Endometrial microvascular endothelial cells (primary cell): ENCODE results near the gene SEMA6A. TPM values are rescaled to one million over a fixed set of nuclear protein-coding genes. Genes with fewer than 3 reads are reported as not detected.

Experiments used
- in situ Hi-C: cut with HindIII; loops from 2 replicates; pipeline ENCODE4 v1.10.0; 2017; ENCODE audit warnings: low sequenced_read_pairs, low pct_unique_long_range_greater_than_20kb; ENCODE audit errors: inconsistent ontology term
- total RNA-seq: library from RNA; depleted of rRNA; stranded (reverse); fragments of >200 nt; gene quantifications from one replicate; pipeline ENCODE4 v1.2.3, GENCODE V29; 2015; ENCODE audit errors: inconsistent ontology term

The SEMA6A gene
- total RNA-seq, 1 donor from 2014 or later = 0.37 TPM

DNA sequence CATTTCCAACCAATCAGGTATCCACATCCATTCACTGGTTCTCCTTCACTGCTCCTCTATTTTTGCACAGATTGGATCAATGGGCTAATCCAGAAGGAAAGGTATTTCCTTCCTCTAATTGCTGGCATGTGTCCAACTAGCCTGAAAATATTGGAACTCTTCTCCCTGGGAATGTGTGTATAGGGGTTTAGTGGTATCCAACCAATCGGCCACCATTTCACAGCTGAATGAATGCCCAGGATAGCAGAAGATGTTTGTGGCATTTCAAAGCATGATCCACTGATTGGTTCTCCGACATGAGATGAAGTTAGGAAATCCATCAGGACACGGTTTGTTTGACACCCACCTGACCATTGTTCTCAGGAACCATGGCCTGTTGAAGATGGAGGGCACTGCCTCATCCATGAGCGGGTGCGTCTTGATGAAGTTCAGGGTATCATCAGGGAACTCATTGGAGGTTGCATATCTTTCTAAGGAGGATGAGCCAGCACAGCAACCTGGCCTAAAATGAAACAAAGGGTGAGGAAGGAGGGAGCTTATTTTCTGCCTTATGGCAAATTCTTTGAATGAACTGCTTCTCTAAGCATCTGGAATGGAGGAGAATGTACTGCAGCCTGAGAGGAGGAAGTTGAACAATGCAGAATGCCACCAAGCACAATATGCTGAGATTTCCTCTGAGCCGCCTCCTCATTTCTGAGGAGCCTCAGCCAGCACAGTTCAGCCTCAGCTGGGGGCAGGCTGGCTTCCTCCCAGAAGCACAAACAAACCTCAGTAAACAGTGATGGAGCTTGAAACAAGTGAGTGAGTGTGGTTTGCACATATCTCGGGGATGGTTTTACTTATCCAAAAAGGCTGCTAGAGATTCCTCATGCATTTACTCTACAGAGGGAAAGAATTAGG lies 94.6 kb downstream of the SEMA6A start:
- in situ Hi-C loops = no loop called here

DNA sequence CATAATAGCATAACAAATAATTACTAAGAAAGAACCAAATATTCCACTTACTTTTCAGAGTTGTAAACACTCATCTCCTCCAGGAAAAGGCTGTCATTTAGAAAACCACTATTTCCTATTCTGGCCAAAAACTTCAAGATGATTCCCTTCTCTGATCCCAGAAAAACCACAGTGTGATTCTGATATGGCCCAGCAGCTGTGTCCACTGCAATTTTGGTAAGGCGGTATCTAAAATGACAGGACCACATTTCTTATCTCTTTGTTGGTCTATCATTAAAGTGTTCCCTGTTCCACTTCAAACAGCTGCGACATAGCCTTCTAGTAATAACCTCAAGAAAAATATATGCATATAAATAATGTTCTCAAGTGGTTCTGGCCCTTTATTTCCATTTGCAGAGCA lies 96.1 kb downstream of the SEMA6A start:
- in situ Hi-C loops = no loop called here

DNA sequence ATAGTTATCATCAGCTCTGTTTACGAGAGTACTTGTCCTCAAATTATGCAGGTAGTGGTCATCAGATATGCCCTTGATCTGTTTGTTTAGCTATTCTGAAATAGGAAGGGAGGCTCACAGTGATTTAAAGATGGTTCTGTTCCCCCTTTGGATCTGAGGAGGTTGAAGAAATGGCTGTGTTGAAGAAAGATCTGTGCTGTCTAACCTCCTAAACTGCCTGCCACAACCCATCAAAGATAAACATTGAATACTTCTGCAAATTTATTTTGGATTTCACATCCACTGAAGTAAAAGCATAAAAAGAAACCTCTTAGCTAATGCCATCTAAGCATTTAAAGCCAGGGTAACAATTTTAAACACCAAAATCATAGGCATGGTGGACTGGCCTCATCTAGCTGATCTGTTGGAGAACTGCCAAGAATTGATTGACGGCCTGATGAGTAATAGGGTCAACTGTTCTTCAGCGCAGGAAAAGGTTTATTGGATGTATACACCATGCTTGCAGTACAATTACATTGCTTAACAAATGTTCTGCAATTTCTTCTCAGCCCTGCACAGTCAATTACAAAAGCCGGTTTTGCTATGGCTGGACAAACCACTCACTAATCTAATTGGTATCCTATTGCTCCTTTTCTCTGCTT lies 97.6 kb downstream of the SEMA6A start:
- in situ Hi-C loops = no loop called here

DNA sequence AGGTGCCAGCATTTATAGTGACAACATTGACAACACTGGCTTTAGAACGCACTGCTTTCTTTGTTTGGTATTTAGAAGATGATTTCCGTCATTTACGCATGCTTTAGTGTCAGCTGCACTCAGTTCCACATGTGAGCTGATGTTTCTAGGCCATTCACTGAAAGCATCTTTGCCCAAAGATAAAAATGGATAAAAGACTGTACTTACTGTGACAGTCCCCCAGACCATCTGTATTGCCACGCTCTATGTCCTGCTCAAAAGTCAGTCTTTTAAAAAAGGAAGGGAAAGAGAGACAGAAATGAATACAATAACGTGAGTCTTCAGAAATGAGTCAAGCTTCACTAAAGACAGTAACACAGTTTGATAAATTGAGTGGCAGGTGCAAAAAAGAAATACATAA lies 99.3 kb downstream of the SEMA6A start:
- in situ Hi-C loops = no loop called here

DNA sequence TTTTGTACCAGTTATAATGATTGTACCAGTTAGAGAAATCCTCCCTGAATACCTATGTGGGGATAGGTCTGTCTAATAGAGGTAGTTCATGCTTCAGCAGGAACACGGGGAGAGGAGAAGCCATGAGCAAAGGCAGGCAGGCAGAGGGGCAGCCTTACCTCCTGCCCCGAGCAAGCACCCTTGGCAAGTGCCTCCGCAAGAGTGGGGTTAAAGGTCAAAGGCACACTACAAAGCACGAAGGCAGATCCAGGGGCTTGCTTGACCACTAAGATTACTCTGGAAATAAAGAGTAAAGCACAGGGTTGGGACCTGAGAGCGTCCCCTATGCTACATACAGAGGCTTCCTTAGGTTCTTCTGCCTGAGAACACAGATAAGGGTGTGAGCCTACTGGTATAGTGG lies 100.9 kb downstream of the SEMA6A start:
- in situ Hi-C loops = no loop called here

DNA sequence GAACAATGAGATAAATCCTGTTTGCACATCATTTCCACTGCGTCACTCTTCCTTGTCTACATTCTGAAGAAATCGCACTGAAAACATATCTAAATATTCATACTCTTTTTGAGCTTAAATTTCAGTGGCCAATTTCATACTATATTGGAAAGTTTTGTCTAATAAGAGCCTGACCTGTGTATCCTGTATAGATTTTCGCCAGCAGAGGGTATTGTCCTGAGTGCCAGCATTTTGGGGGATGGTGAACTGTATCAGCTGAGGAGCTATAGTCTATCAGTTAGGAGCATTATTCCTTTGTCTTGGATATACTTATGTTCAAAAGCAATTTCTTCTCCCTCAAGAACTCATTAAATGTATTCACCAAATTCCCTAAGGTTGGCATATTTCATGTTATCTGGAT lies 102.3 kb downstream of the SEMA6A start:
- in situ Hi-C loops = no loop called here

DNA sequence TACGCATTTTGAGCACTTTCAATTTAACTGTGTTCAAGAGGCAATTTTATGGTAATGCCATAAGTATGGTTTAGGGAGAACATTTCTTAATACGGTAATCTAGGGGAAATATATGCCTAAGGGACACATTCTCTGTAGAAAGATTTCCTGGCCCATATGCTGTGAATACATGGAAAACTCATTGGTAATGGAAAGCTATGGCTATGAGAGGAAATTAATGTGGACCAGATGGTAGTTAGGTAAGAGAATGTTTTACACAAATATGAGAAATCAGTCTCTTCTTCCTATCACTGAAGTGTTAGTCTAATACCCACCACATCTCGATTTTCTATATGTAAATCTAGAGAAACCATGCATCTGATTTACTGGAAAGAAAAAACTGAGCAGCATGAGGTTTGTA lies 105.0 kb downstream of the SEMA6A start:
- in situ Hi-C loops = no loop called here

DNA sequence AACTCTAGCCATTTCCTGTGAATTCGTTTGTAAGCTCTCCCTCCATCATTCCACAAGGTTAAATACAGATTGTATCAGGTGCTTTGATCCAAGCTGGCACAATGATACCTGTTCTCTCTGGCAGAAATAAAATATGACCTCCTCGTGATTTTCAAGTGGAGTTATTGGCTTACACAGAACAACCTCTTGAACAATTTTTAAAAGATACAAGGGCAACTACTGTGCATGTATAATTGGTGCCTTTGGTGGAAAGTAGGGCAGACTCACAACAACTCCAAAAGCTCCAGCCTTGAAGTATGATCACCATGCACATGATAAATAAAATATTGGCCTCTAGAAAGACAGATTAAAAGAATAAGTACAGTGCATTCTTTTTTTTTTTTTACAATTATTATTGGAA lies 106.0 kb downstream of the SEMA6A start:
- in situ Hi-C loops = no loop called here

DNA sequence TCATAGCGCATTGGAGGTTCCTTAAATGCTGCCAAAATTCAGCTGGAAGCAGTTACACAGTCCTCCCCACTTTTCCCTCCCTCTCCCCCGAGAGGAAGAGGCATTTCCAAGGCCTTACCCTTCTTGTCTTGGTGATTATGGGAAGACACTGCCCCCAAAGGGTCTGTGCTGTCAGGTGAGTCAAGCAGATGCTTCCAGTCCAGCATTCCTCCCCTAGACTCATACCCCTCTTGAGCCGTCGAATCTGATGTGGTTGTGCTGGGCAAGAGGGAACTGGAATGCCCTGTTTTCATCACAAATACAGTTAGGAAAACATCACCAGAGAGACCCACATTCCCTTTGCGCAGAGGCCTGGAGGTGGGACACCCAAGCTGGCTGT lies 107.2 kb downstream of the SEMA6A start:
- in situ Hi-C loops = no loop called here

DNA sequence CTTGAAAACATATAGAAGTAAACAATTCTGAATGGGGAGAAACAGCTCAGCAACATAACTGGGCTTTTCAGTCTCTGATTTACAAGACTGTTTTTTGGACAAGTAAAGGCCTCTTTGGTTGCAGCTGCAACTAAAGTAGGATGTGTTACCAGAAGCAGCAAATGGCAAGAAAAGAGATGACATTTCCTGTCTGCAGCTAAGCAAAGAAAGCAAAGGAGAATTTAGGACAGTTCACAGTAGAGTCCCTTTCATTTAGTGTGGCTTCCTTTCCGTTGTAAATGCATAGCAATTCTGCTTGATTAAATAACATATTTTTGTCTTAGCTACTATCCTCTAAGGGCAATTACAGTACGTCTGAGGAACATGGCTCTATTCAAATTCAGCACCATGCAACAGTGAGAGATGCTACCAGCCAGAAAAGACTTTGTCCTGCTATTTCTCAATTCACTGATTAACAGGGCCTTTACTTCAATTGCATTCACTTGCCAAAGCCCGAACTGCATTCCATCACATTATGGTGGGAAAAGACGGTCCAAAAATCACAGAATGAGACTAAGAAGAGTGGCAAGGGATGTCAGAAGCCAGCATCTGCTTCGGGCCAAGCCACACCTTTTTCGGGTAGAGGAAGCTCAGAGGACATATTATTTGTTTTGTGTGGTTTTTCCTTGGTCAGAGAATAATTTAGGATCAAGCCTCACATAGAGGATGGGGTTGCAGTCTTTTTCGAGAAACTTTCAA lies 107.7 kb downstream of the SEMA6A start:
- in situ Hi-C loops = no loop called here

DNA sequence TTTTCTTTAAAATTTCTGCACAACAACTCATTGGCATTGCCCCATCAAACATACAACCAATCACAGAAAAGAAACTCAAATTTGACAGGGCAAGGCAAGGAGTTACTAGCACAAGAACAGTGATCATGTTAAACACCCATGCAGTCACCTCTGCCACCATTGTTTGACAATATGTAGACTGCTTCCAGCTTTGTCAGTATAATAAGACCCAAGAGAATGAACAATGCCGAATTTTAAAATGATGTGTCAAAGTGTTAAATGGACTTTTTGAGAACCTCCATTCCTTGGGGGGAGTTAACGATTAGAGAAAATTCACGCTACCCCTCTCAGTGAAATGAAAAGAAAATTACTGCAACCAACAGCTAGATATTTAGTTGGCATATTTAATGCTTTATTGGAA lies 109.2 kb downstream of the SEMA6A start:
- in situ Hi-C loops = no loop called here

DNA sequence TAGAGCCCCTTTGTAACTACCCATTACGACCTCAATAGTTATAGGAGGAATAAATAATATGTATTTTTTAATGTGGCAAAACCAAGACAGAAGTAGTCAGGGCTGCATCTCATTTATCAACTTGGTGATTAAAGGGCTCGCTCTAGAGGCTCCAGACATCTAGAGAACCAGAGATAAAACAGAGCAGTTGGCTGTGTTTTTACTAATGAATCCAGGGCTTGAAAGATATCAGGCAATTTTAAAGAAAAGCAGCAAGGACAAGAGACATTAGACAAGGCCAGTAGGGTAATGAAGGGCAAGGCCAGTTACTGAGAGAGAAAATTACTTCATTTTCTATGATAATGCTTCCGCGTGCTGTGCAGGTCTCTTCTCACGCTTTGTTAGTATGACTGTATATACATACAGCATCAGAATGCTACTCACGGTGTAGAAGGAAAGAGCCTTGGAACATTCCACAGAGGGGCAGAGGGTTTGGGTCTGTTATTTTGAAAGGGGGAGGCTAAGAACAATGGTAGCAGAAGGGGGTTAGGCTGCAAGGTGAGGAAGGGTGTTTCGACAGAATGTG lies 110.4 kb downstream of the SEMA6A start:
- in situ Hi-C loops = no loop called here

DNA sequence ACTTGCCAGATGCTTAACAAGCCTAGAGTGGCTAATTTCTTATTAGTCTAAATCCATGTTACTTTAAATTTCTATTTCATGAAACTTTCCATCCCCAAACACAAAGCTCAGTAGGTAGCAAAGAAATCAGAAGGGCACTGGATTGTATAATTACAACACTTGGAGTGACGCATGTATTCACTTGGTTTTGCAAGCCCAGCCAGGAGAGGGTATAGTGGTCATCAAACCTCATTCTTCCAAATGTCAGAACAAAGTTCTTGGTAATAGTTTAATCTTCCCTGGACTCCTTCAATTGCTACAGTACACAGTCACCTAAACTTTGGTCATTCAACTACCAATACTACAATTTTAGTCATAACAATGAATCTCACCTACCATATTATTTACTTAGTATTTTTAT lies 112.1 kb downstream of the SEMA6A start:
- in situ Hi-C loops = no loop called here

DNA sequence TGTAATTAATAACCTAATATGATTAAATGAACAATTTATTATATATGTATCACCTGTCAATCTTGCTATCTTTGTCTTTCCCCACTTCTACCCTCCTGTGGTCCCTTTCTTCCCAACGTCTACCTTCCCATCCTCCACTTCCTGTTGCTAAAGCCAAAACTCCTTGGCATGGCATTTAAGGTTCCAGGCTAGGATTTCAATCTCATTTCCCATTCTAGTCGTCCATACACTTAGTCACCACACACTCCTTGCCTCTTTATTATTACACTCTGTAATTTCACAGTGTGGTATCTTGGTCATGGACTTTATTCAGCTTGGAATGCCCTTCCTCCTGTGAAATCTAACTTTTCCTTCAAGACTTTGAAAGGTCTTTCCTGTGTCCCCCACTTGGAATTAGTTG lies 115.3 kb downstream of the SEMA6A start:
- in situ Hi-C loops = no loop called here

DNA sequence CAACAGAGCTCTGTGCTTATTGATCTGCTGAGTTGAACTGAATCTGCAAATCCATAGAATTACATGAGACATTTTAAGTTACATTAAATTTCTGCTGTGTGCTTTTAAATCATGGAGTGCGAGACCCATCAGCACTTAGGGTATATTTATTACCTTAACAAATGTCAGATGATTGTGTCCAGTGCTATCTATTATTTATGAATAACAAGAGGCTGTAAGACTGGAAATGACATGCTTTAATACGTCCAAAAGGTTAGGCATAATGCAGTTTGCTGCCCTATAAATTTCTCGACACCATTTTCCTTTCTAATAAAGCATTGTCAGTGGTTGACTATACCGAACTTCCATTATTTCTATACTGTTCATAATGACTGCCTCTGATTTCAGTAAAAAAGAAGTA lies 117.6 kb downstream of the SEMA6A start:
- in situ Hi-C loops = no loop called here

DNA sequence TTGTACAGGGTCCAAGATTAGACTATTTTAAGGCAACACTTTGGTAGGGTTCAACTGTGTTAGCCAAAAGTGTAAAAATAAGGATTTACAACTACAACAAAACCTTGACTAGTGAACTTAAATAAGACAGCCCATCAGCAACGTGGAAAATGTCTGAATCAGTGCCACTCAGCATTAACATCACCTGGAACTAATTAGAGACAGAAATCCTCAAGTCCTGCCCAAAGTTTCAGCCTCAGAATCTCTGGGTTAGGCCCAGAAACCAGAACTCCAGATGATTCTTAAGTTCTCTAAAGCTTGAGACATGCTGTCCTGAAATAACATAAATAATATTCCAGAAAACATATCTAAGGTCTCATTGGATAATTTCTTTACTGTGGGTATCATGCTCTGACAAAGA lies 118.6 kb downstream of the SEMA6A start:
- in situ Hi-C loops = no loop called here

DNA sequence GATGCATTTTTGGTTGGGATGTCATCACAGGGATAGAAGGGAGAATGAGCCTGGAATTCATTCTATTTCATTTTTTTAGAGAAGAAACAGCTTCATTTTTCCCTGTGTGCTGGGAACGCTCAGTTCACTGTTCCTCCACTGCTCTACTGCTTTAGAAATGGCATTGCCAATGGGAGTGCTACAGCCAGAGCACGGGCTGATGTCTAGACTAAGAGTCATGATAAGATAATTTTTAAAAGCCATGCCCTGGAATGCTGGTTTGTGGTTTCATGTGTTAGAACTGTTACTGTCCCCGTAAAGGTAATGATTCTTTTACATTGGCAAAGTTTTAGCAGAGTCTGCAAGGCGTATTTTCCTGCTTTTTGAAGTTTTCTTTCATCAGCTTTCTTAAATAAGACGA lies 119.6 kb downstream of the SEMA6A start:
- in situ Hi-C loops = no loop called here

DNA sequence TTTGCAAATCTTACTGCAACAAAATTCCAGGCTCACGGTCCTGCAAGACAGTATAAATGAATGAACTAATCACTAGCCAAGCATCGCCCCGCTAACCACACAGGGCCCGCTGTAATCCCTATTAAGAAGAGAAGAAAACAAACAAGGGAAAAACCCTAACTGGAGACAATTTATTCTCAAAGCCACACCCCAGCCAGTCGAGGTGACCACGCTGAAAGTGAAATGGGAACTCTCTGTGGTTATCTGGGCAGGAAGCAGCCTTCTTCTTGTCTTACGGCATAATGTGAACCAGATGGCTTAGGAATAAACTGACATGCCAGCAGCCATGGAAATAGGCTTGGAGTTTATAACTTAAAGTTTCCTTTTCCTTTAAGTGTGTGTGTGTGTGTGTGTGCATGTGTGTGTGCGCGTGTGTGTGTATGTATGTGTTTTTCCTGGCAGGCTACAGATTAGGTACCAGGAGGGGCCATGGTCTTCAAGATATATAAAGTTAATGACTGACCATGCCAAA lies 120.2 kb downstream of the SEMA6A start:
- in situ Hi-C loops = no loop called here

DNA sequence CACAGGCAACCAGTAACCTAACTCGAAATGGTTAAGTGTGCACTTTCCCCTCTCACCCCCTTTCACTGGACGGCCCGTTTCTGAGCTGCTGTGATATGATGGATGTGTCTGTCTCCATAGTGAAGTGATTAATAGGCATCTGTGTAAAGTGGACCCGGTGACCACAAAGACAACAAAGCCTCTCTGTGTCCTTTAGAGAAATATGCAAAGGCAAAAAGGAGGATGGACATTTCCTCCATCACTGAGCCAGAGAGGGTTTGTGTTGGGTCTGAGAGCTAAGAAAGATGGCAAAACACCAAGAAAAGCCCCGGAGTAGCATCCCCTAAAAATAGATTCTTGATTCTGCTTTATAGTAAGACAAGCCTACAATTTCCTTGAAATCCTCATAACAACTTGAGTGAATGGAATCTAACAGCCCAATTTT lies 120.6 kb downstream of the SEMA6A start:
- in situ Hi-C loops = no loop called here
